HFFc6 (cell line): ENCODE data around the gene FSTL4. TPM values are rescaled to one million over a fixed set of nuclear protein-coding genes. Genes with fewer than 3 reads are reported as not detected.

Experiments
- DNase-seq: peaks from one replicate; pipeline ENCODE4 v3.0.0-alpha.2; 2018
- H3K27ac Mint-ChIP-seq: 2 replicates; pipeline ENCODE4 v1.8.0; 2020; ENCODE audit warnings: mild to moderate bottlenecking, mixed read lengths
- H3K27me3 Mint-ChIP-seq: 2 replicates; pipeline ENCODE4 v1.8.0; 2021; ENCODE audit warnings: mild to moderate bottlenecking, moderate library complexity, mixed read lengths; ENCODE audit not compliant: insufficient read depth
- H3K36me3 Mint-ChIP-seq: 2 replicates; pipeline ENCODE4 v1.8.0; 2021; ENCODE audit warnings: low read depth, mixed read lengths
- H3K4me1 Mint-ChIP-seq: 2 replicates; pipeline ENCODE4 v1.8.0; 2020; ENCODE audit warnings: low read depth, mixed read lengths
- H3K4me3 Mint-ChIP-seq: 2 replicates; pipeline ENCODE4 v1.8.0; 2020; ENCODE audit warnings: mild to moderate bottlenecking, moderate library complexity, mixed read lengths
- H3K9me3 Mint-ChIP-seq: 2 replicates; pipeline ENCODE4 v1.8.0; 2020; ENCODE audit warnings: mild to moderate bottlenecking, mixed read lengths
- CTCF ChIP-seq: fragments of 200-600 bp; sonication (generic); IDR thresholded peaks from 2 replicates; pipeline ENCODE4 v1.5.0; 2021; ENCODE audit warnings: antibody characterized with exemption, mild to moderate bottlenecking
- total RNA-seq, 6 experiments: library from RNA; stranded (reverse); fragmentation: NEBNext Ultra II Directional; extraction: Animal tissue kit (Norgen Biotek cat#: 25700); gene quantifications; 2 replicates in 1 of 6; 3 replicates in 5 of 6; pipeline ENCODE4 v1.2.3, GENCODE V29; 2021

The FSTL4 gene
- total RNA-seq, 6 experiments from 2014 or later, result not detected

- TF ChIP-seq CTCF, result no peak
- Mint-ChIP-seq H3K27me3 (peaks cover 46% of the 10 kb centered on the region), H3K27ac (no peak overlapping the region), H3K4me3 (no peak overlapping the region), H3K9me3 (no peaks in the 10 kb centered on the region), H3K4me1 (no peaks in the 10 kb centered on the region), H3K36me3 (no peaks in the 10 kb centered on the region)
- DNase-seq, result no peak
Observed at GRCh38 chr5:133254803-133255202, 357.5 kb downstream of the FSTL4 start.

- TF ChIP-seq CTCF, result no peak
- H3K4me1 Mint-ChIP-seq, result no peaks in the 10 kb centered on the region
- DNase-seq, result no peak
- H3K27me3 Mint-ChIP-seq, result peaks cover 36% of the 10 kb centered on the region
- no peak overlapping the region for H3K27ac Mint-ChIP-seq
- H3K36me3 Mint-ChIP-seq, result no peaks in the 10 kb centered on the region
- H3K4me3 Mint-ChIP-seq, result no peak overlapping the region
- H3K9me3 Mint-ChIP-seq, result no peaks in the 10 kb centered on the region
Observed at GRCh38 chr5:133253671-133254070, 358.7 kb downstream of the FSTL4 start.

- Mint-ChIP-seq H3K4me3 (no peak overlapping the region), H3K9me3 (no peaks in the 10 kb centered on the region), H3K27me3 (peaks cover 37% of the 10 kb centered on the region), H3K27ac (no peak overlapping the region), H3K36me3 (no peaks in the 10 kb centered on the region), H3K4me1 (no peaks in the 10 kb centered on the region)
- TF ChIP-seq CTCF, result no peak
- DNase-seq, result no peak
Observed at GRCh38 chr5:133253070-133253469, 359.3 kb downstream of the FSTL4 start.

GRCh38 chr5:133252133-133252480, 360.2 kb downstream of the FSTL4 start:
- H3K27me3 Mint-ChIP-seq, result peaks cover 38% of the 10 kb centered on the region
- H3K27ac Mint-ChIP-seq, result no peak overlapping the region
- no peak overlapping the region for H3K4me3 Mint-ChIP-seq
- H3K4me1 Mint-ChIP-seq, result no peaks in the 10 kb centered on the region
- no peaks in the 10 kb centered on the region for H3K9me3 Mint-ChIP-seq
- no peak for DNase-seq
- H3K36me3 Mint-ChIP-seq, result no peaks in the 10 kb centered on the region
- TF ChIP-seq CTCF, result no peak

- no peak for DNase-seq
- TF ChIP-seq CTCF, result no peak
- no peaks in the 10 kb centered on the region for H3K4me1 Mint-ChIP-seq
- H3K4me3 Mint-ChIP-seq, result no peak overlapping the region
- H3K36me3 Mint-ChIP-seq, result no peaks in the 10 kb centered on the region
- no peak overlapping the region for H3K27ac Mint-ChIP-seq
- H3K27me3 Mint-ChIP-seq, result peaks cover 38% of the 10 kb centered on the region
- no peaks in the 10 kb centered on the region for H3K9me3 Mint-ChIP-seq
Observed at GRCh38 chr5:133251296-133252132, 360.8 kb downstream of the FSTL4 start.
